ENCODE results near the gene FAM162A. TPM values are rescaled to one million over a fixed set of nuclear protein-coding genes. Genes with fewer than 3 reads are reported as not detected.

FAM162A gene
- total and polyA plus RNA-seq, 4 donors: 19.2 to 111 (median 32.5) TPM

DNA sequence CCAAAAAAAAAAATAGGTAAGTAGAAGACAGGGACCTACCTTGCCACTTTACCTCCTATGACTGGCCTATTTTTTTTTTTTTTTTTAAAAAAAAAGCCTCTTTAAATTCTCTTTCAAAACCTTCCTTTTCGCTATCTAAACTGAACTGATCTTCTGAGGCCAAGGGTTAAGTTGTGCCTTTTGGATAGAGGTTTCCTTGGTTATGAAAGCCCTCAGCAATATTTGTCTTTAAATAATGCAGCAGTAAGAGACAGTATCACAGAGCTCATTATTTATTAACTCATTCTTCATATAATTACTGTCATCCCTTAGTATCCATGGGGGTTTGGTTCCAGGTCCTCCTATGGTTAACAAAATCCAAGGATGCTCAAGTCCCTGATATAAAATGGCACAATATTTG lies 9.9 kb upstream of the FAM162A start:
- no peak for ATAC-seq (ENCODE audit: insufficient read depth, low FRiP score)
- Histone ChIP-seq H3K9me3 (ENCODE audit: control insufficient read depth in 4 of 4, insufficient read depth in 3 of 4, low read length in 3 of 4) (no peaks in the 10 kb centered on the region), H3K27ac (ENCODE audit: low read depth in 1 of 2, low read length in 1 of 2) (no peak overlapping the region), H3K4me3 (no peak overlapping the region), H3K4me1 (ENCODE audit: control insufficient read depth in 5 of 5, insufficient read depth in 5 of 5, low read length in 5 of 5) (no peaks in the 10 kb centered on the region), H3K27me3 (ENCODE audit: control insufficient read depth in 3 of 3, insufficient read depth in 3 of 3, low read length in 2 of 3) (no peaks in the 10 kb centered on the region), H3K9ac (ENCODE audit: insufficient read depth in 1 of 2, low read length in 2 of 2) (no peak overlapping the region), H3K36me3 (ENCODE audit: control insufficient read depth in 4 of 4, insufficient read depth in 4 of 4, low read length in 4 of 4) (peaks cover 3 to 7% (median 6%) of the 10 kb centered on the region in 4 donors)
- DNase-seq: no peak
- TF ChIP-seq CTCF (IDR thresholded peaks at IDR 0.05; ENCODE audit: control extremely low read depth, extremely low read depth): no peak
- 98 to 100% methylated on average over 1 of the region's 1 CpG for WGBS, 2 donors

- no peak for TF ChIP-seq CTCF (IDR thresholded peaks at IDR 0.05; ENCODE audit: control extremely low read depth, extremely low read depth)
- H3K4me3 ChIP-seq: no peak overlapping the region
- H3K36me3 ChIP-seq (ENCODE audit: control insufficient read depth in 4 of 4, insufficient read depth in 4 of 4, low read length in 4 of 4): peaks cover 0 to 9% (median 2%) of the 10 kb centered on the region in 4 donors
- H3K27ac ChIP-seq (ENCODE audit: low read depth in 1 of 2, low read length in 1 of 2): no peak overlapping the region
- WGBS, 2 donors: 38 to 66% methylated on average over 4 of the region's 4 CpGs
- ATAC-seq (ENCODE audit: insufficient read depth, low FRiP score) (no peak), DNase-seq (no peak)
- H3K9ac ChIP-seq (ENCODE audit: insufficient read depth in 1 of 2, low read length in 2 of 2): no peak overlapping the region
- peaks cover 0 to 8% (median 2%) of the 10 kb centered on the region in 5 donors for H3K4me1 ChIP-seq (ENCODE audit: control insufficient read depth in 5 of 5, insufficient read depth in 5 of 5, low read length in 5 of 5)
- no peaks in the 10 kb centered on the region for H3K9me3 ChIP-seq (ENCODE audit: control insufficient read depth in 4 of 4, insufficient read depth in 3 of 4, low read length in 3 of 4)
- no peaks in the 10 kb centered on the region for H3K27me3 ChIP-seq (ENCODE audit: control insufficient read depth in 3 of 3, insufficient read depth in 3 of 3, low read length in 2 of 3)
Measured at GRCh38 chr3:122377975-122378374, 6.0 kb upstream of the FAM162A start.

GRCh38 chr3:122382888-122383666 lies 905 bp upstream of the FAM162A start, which contains the start of gene MIX23:
Gene MIX23 (minus strand): TSS chr3:122383231. CDS start chr3:122383224, 7 bp downstream.
- TF ChIP-seq CTCF (IDR thresholded peaks at IDR 0.05; ENCODE audit: control extremely low read depth, extremely low read depth): peak; percentile 0
- Histone ChIP-seq H3K27me3 (ENCODE audit: control insufficient read depth in 3 of 3, insufficient read depth in 3 of 3, low read length in 2 of 3) (no peaks in the 10 kb centered on the region), H3K4me1 (ENCODE audit: control insufficient read depth in 5 of 5, insufficient read depth in 5 of 5, low read length in 5 of 5) (peaks cover 0 to 10% (median 2%) of the 10 kb centered on the region in 5 donors), H3K27ac (ENCODE audit: low read depth in 1 of 2, low read length in 1 of 2) (peak within 1 kb of the TSS; percentile 90 to 94), H3K4me3 (peak within 1 kb of the TSS; percentile 80), H3K9me3 (ENCODE audit: control insufficient read depth in 4 of 4, insufficient read depth in 3 of 4, low read length in 3 of 4) (no peaks in the 10 kb centered on the region), H3K36me3 (ENCODE audit: control insufficient read depth in 4 of 4, insufficient read depth in 4 of 4, low read length in 4 of 4) (peaks cover 0 to 4% (median under 1%) of the 10 kb centered on the region in 4 donors), H3K9ac (ENCODE audit: insufficient read depth in 1 of 2, low read length in 2 of 2) (peak within 1 kb of the TSS; percentile 80 to 94)
- peak; percentile 91 to 93 (median 92) for DNase-seq
- ATAC-seq (ENCODE audit: insufficient read depth, low FRiP score): peak; percentile 82
- 0 to 1% methylated on average over 31 of the region's 31 CpGs for WGBS, 2 donors

Data from lung (tissue), 12 donors.